ENCODE data around the gene RPAP3. TPM values are rescaled to one million over a fixed set of nuclear protein-coding genes. Genes with fewer than 3 reads are reported as not detected.

The RPAP3 gene
- total RNA-seq, 1 donor from 2014 or later: 24.2 TPM

- peaks cover 55% of the 10 kb centered on the region for H3K4me1 ChIP-seq
- no peaks in the 10 kb centered on the region for H3K27me3 ChIP-seq (ENCODE audit: low read depth)
- no peak for DNase-seq
- intact Hi-C loops (cut with micrococcal nuclease): no loop called here
- peak overlapping the region; percentile 63 for H3K27ac ChIP-seq (replicated peaks)
- H3K36me3 ChIP-seq: no peaks in the 10 kb centered on the region
- no peak for TF ChIP-seq CTCF (IDR thresholded peaks at IDR 0.05; ENCODE audit: borderline replicate concordance)
- no peak overlapping the region for H3K4me3 ChIP-seq
- H3K9me3 ChIP-seq (replicated peaks): no peaks in the 10 kb centered on the region
Measured at GRCh38 chr12:47729233-47729632, 23.4 kb upstream of the RPAP3 start.

- H3K27ac ChIP-seq (replicated peaks): no peak overlapping the region
- TF ChIP-seq CTCF (IDR thresholded peaks at IDR 0.05; ENCODE audit: borderline replicate concordance): no peak
- H3K36me3 ChIP-seq: no peaks in the 10 kb centered on the region
- no peak overlapping the region for H3K4me3 ChIP-seq
- peaks cover 29% of the 10 kb centered on the region for H3K4me1 ChIP-seq
- H3K9me3 ChIP-seq (replicated peaks): no peaks in the 10 kb centered on the region
- H3K27me3 ChIP-seq (ENCODE audit: low read depth): no peaks in the 10 kb centered on the region
- no peak for DNase-seq
- intact Hi-C loops (cut with micrococcal nuclease): no loop called here
Measured at GRCh38 chr12:47725893-47726292, 20.1 kb upstream of the RPAP3 start.

- intact Hi-C loops (cut with micrococcal nuclease): no loop called here
- Histone ChIP-seq H3K4me1 (peaks cover 22% of the 10 kb centered on the region), H3K4me3 (no peak within 1 kb of the TSS), H3K9me3 (replicated peaks) (no peaks in the 10 kb centered on the region), H3K27ac (replicated peaks) (no peak within 1 kb of the TSS), H3K27me3 (ENCODE audit: low read depth) (no peaks in the 10 kb centered on the region), H3K36me3 (no peaks in the 10 kb centered on the region)
- TF ChIP-seq CTCF (IDR thresholded peaks at IDR 0.05; ENCODE audit: borderline replicate concordance): no peak
- DNase-seq: no peak
Measured at GRCh38 chr12:47725091-47725772, 19.4 kb upstream of the RPAP3 start, which contains the start of gene ENDOU. ENDOU (minus strand) TSS chr12:47725490; CDS start chr12:47725413, 77 bp downstream.

- Histone ChIP-seq H3K4me3 (no peak overlapping the region), H3K4me1 (peaks cover 17% of the 10 kb centered on the region), H3K36me3 (no peaks in the 10 kb centered on the region), H3K27ac (replicated peaks) (no peak overlapping the region), H3K9me3 (replicated peaks) (no peaks in the 10 kb centered on the region), H3K27me3 (ENCODE audit: low read depth) (no peaks in the 10 kb centered on the region)
- intact Hi-C loops (cut with micrococcal nuclease): no loop called here
- no peak for DNase-seq
- no peak for TF ChIP-seq CTCF (IDR thresholded peaks at IDR 0.05; ENCODE audit: borderline replicate concordance)
Measured at GRCh38 chr12:47722941-47723631, 17.3 kb upstream of the RPAP3 start.

- no peaks in the 10 kb centered on the region for H3K9me3 ChIP-seq (replicated peaks)
- no peaks in the 10 kb centered on the region for H3K36me3 ChIP-seq
- H3K4me1 ChIP-seq: peaks cover 24% of the 10 kb centered on the region
- no peak overlapping the region for H3K27ac ChIP-seq (replicated peaks)
- H3K4me3 ChIP-seq: no peak overlapping the region
- no peaks in the 10 kb centered on the region for H3K27me3 ChIP-seq (ENCODE audit: low read depth)
- no peak for TF ChIP-seq CTCF (IDR thresholded peaks at IDR 0.05; ENCODE audit: borderline replicate concordance)
- intact Hi-C loops (cut with micrococcal nuclease): no loop called here
- no peak for DNase-seq
Measured at GRCh38 chr12:47722136-47722834, 16.5 kb upstream of the RPAP3 start.
